ENCODE measurements around the gene AGAP2. TPM values are rescaled to one million over a fixed set of nuclear protein-coding genes. Genes with fewer than 3 reads are reported as not detected.

Gene AGAP2
- total RNA-seq, 1 donor from 2014 or later, result 0.14 TPM

GRCh38 chr12:57726884-57727757 is 11.4 kb downstream of the AGAP2 start:
- Mint-ChIP-seq H3K27me3 (ENCODE audit: low read depth, unreplicated experiment) (peaks cover 77% of the 10 kb centered on the region), H3K4me1 (ENCODE audit: low read depth, unreplicated experiment) (no peaks in the 10 kb centered on the region), H3K9me3 (ENCODE audit: unreplicated experiment) (peaks cover 15% of the 10 kb centered on the region), H3K36me3 (ENCODE audit: low read depth, unreplicated experiment) (peaks cover 6% of the 10 kb centered on the region), H3K27ac (ENCODE audit: unreplicated experiment) (no peak overlapping the region), H3K4me3 (ENCODE audit: unreplicated experiment) (peak overlapping the region; percentile 73)
- TF ChIP-seq CTCF (IDR thresholded peaks at IDR 0.05; ENCODE audit: insufficient read depth, low read depth, low read length) (no peak), EZH2 (IDR thresholded peaks at IDR 0.05; ENCODE audit: insufficient read depth, low read length) (peak; percentile 35)
- H2AFZ ChIP-seq (ENCODE audit: low read depth, low read length), result peak overlapping the region; percentile 97
- DNase-seq (ENCODE audit: low read depth), result peak; percentile 20
- FAIRE-seq, result no peak
- peak overlapping the region; percentile 99 for H3K4me2 ChIP-seq (ENCODE audit: low read length)
- H3K9ac ChIP-seq (ENCODE audit: low read length), result peak overlapping the region; percentile 90
- no peak overlapping the region for H3K27ac ChIP-seq (ENCODE audit: low read depth, low read length)
- peaks cover 8% of the 10 kb centered on the region for H4K20me1 ChIP-seq (ENCODE audit: insufficient read depth, low read length)
- no peaks in the 10 kb centered on the region for H3K9me3 ChIP-seq (ENCODE audit: insufficient read depth, low read depth, low read length)
- H3K79me2 ChIP-seq (ENCODE audit: insufficient read depth, low read length), result no peaks in the 10 kb centered on the region
- peak overlapping the region; percentile 85 for H3K4me3 ChIP-seq (ENCODE audit: insufficient read depth, low read depth, low read length)
- H3K27me3 ChIP-seq (ENCODE audit: insufficient read depth, low read length), result peaks cover 27% of the 10 kb centered on the region
- peaks cover 7% of the 10 kb centered on the region for H3K4me1 ChIP-seq (ENCODE audit: insufficient read depth, low read length)
- H3K36me3 ChIP-seq (ENCODE audit: insufficient read depth, low read length), result no peaks in the 10 kb centered on the region

- H3K4me1 Mint-ChIP-seq (ENCODE audit: low read depth, unreplicated experiment), result no peaks in the 10 kb centered on the region
- H4K20me1 ChIP-seq (ENCODE audit: insufficient read depth, low read length), result peaks cover 8% of the 10 kb centered on the region
- peak overlapping the region; percentile 85 for H3K4me3 ChIP-seq (ENCODE audit: insufficient read depth, low read depth, low read length)
- peaks cover 24% of the 10 kb centered on the region for H3K27me3 ChIP-seq (ENCODE audit: insufficient read depth, low read length)
- peaks cover 7% of the 10 kb centered on the region for H3K4me1 ChIP-seq (ENCODE audit: insufficient read depth, low read length)
- peak overlapping the region; percentile 99 for H3K4me2 ChIP-seq (ENCODE audit: low read length)
- H3K9me3 Mint-ChIP-seq (ENCODE audit: unreplicated experiment), result peaks cover 12% of the 10 kb centered on the region
- H3K36me3 Mint-ChIP-seq (ENCODE audit: low read depth, unreplicated experiment), result peaks cover 12% of the 10 kb centered on the region
- H3K79me2 ChIP-seq (ENCODE audit: insufficient read depth, low read length), result no peaks in the 10 kb centered on the region
- DNase-seq (ENCODE audit: low read depth) (peak; percentile 50), FAIRE-seq (no peak)
- peak overlapping the region; percentile 91 for H3K4me3 Mint-ChIP-seq (ENCODE audit: unreplicated experiment)
- peak overlapping the region; percentile 97 for H2AFZ ChIP-seq (ENCODE audit: low read depth, low read length)
- H3K9me3 ChIP-seq (ENCODE audit: insufficient read depth, low read depth, low read length), result no peaks in the 10 kb centered on the region
- H3K36me3 ChIP-seq (ENCODE audit: insufficient read depth, low read length), result peaks cover 4% of the 10 kb centered on the region
- H3K9ac ChIP-seq (ENCODE audit: low read length), result peak overlapping the region; percentile 90
- peak; percentile 61 for TF ChIP-seq CTCF (IDR thresholded peaks at IDR 0.05; ENCODE audit: insufficient read depth, low read depth, low read length)
- no peak for TF ChIP-seq EZH2 (IDR thresholded peaks at IDR 0.05; ENCODE audit: insufficient read depth, low read length)
- H3K27ac Mint-ChIP-seq (ENCODE audit: unreplicated experiment), result peak overlapping the region; percentile 80
- peak overlapping the region; percentile 42 for H3K27ac ChIP-seq (ENCODE audit: low read depth, low read length)
- H3K27me3 Mint-ChIP-seq (ENCODE audit: low read depth, unreplicated experiment), result peaks cover 71% of the 10 kb centered on the region
These were observed 12.2 kb downstream of the AGAP2 start for GRCh38 chr12:57726151-57726883.
